Measurements from ENCODE around the gene HEATR9.

- no peak for TF ChIP-seq EZH2 (IDR thresholded peaks at IDR 0.05)
- TF ChIP-seq FOXP2 (optimal IDR thresholded peaks at IDR 0.05; ENCODE audit: control extremely low read depth, extremely low read length, insufficient read depth), result no peak
Measured at GRCh38 chr17:35865412-35866340, 3.0 kb downstream of the HEATR9 start.
